ENCODE measurements around the gene OIT3.

GRCh38 chr10:72904806-72905205 is 11.3 kb downstream of the OIT3 start:
- TF ChIP-seq ZNF121 (tag by site-specific recombination; IDR thresholded peaks at IDR 0.05), result no peak
- no peak for TF ChIP-seq CTCF (tag by site-specific recombination; IDR thresholded peaks at IDR 0.05)
- TF ChIP-seq ZNF16 (tag by site-specific recombination; IDR thresholded peaks at IDR 0.05; ENCODE audit: low read depth), result no peak
- no peak for TF ChIP-seq ATF2 (tag by site-specific recombination; IDR thresholded peaks at IDR 0.05; ENCODE audit: low read depth)
